Astrocyte (in vitro differentiated cells and primary cell): ENCODE results near the gene HMGB4.

Experiments used
- EZH2 ChIP-seq: IDR thresholded peaks from 2 replicates; pipeline ENCODE4 v1.6.1; 2012; ENCODE audit warnings: mild to moderate bottlenecking, low read length, inconsistent platforms; ENCODE audit not compliant: insufficient read depth
- TF ChIP-seq, protein P1 (sequence below): IDR thresholded peaks from 2 replicates; pipeline ENCODE4 v1.5.1; 2011; ENCODE audit warnings: low read depth, mild to moderate bottlenecking, inconsistent platforms, low read length, moderate library complexity; ENCODE audit not compliant: insufficient read depth

DNA sequence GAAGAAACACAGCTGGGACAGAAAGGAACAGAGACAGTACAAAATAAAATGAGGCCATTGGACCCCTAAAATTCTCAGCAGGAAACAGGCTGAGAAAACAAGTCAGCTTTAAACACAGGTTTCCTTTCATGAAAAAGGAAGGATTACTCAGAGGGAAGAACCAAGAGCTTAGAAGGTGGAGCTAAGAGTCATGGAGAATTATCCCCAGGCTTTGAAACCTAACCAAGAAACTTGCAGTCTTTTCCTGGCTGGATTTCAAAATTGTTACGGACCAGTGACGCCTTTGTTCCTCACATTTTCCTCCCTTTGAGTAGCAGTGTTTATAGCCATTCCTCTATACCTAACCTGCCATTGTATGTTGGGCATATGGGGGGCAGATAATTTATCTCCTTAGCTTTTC is 8.8 kb downstream of the HMGB4 start:
- TF ChIP-seq, protein P1, sequence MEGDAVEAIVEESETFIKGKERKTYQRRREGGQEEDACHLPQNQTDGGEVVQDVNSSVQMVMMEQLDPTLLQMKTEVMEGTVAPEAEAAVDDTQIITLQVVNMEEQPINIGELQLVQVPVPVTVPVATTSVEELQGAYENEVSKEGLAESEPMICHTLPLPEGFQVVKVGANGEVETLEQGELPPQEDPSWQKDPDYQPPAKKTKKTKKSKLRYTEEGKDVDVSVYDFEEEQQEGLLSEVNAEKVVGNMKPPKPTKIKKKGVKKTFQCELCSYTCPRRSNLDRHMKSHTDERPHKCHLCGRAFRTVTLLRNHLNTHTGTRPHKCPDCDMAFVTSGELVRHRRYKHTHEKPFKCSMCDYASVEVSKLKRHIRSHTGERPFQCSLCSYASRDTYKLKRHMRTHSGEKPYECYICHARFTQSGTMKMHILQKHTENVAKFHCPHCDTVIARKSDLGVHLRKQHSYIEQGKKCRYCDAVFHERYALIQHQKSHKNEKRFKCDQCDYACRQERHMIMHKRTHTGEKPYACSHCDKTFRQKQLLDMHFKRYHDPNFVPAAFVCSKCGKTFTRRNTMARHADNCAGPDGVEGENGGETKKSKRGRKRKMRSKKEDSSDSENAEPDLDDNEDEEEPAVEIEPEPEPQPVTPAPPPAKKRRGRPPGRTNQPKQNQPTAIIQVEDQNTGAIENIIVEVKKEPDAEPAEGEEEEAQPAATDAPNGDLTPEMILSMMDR: no peak
- no peak for TF ChIP-seq EZH2
